Keratinocyte (primary cell): ENCODE data around the gene SCUBE3.

Experiments
- EZH2 ChIP-seq: IDR thresholded peaks from one replicate; pipeline ENCODE4 v1.6.1; 2012; ENCODE audit warnings: inconsistent platforms, mild to moderate bottlenecking, low read length, moderate library complexity
- TF ChIP-seq, protein P1 (sequence below), 3 experiments: IDR thresholded peaks in 1 of 3; conservative IDR thresholded peaks in 1 of 3; optimal IDR thresholded peaks in 1 of 3; 2 replicates in 2 of 3; 3 replicates in 1 of 3; pipeline versions ENCODE3 to v1.5.1; 2011; ENCODE audit warnings: low read length in 3 of 3, mild to moderate bottlenecking in 3 of 3, moderate library complexity in 2 of 3, control low read depth in 1 of 3, inconsistent platforms in 1 of 3; ENCODE audit not compliant: insufficient read depth in 2 of 3; ENCODE audit errors: extremely low read depth in 1 of 3

GRCh38 chr6:35288834-35289233, 75.1 kb downstream of the SCUBE3 start:
- no peak for TF ChIP-seq EZH2
- TF ChIP-seq, protein P1, sequence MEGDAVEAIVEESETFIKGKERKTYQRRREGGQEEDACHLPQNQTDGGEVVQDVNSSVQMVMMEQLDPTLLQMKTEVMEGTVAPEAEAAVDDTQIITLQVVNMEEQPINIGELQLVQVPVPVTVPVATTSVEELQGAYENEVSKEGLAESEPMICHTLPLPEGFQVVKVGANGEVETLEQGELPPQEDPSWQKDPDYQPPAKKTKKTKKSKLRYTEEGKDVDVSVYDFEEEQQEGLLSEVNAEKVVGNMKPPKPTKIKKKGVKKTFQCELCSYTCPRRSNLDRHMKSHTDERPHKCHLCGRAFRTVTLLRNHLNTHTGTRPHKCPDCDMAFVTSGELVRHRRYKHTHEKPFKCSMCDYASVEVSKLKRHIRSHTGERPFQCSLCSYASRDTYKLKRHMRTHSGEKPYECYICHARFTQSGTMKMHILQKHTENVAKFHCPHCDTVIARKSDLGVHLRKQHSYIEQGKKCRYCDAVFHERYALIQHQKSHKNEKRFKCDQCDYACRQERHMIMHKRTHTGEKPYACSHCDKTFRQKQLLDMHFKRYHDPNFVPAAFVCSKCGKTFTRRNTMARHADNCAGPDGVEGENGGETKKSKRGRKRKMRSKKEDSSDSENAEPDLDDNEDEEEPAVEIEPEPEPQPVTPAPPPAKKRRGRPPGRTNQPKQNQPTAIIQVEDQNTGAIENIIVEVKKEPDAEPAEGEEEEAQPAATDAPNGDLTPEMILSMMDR (optimal IDR thresholded peaks at IDR 0.05 in 1 of 3, IDR thresholded peaks at IDR 0.05 in 1 of 3, conservative IDR thresholded peaks at IDR 0.05 in 1 of 3; ENCODE audit: extremely low read depth in 1 of 3, insufficient read depth in 2 of 3, low read length in 3 of 3): no peak
